Choroid plexus epithelial cell (primary cell): ENCODE data around the gene PAK3.

Source experiments
- DNase-seq: peaks from one replicate; pipeline ENCODE4 v3.0.0-alpha.2; 2010; ENCODE audit warnings: low read depth
- H3K4me3 ChIP-seq: 2 replicates; pipeline ENCODE4 v1.5.1; 2011; ENCODE audit warnings: low read depth, mild to moderate bottlenecking, control low read depth, low read length, moderate library complexity
- CTCF ChIP-seq: conservative IDR thresholded peaks from 2 replicates; pipeline ENCODE4 v1.5.1; 2011; ENCODE audit warnings: low read depth, mild to moderate bottlenecking, control low read depth, inconsistent platforms, low read length, moderate library complexity

Gene PAK3

GRCh38 chrX:111110098-111110775 is 14.2 kb downstream of the PAK3 start:
- no peak for TF ChIP-seq CTCF
- no peak for DNase-seq
- no peak overlapping the region for H3K4me3 ChIP-seq

GRCh38 chrX:111114806-111115205 is 18.8 kb downstream of the PAK3 start:
- no peak for TF ChIP-seq CTCF
- no peak for DNase-seq
- no peak overlapping the region for H3K4me3 ChIP-seq

GRCh38 chrX:111116666-111117065 is 20.7 kb downstream of the PAK3 start:
- no peak overlapping the region for H3K4me3 ChIP-seq
- no peak for TF ChIP-seq CTCF
- no peak for DNase-seq

- H3K4me3 ChIP-seq, result no peak overlapping the region
- no peak for DNase-seq
- TF ChIP-seq CTCF, result no peak
Observed at GRCh38 chrX:111119341-111119740, 23.4 kb downstream of the PAK3 start.

GRCh38 chrX:111123125-111123524 is 27.1 kb downstream of the PAK3 start:
- no peak overlapping the region for H3K4me3 ChIP-seq
- no peak for TF ChIP-seq CTCF
- DNase-seq, result no peak

GRCh38 chrX:111123606-111124179 is 27.7 kb downstream of the PAK3 start:
- H3K4me3 ChIP-seq, result no peak overlapping the region
- no peak for TF ChIP-seq CTCF
- DNase-seq, result no peak

GRCh38 chrX:111124418-111124817 is 28.4 kb downstream of the PAK3 start:
- H3K4me3 ChIP-seq, result no peak overlapping the region
- no peak for TF ChIP-seq CTCF
- DNase-seq, result no peak
